ENCODE measurements around the gene DND1.

GRCh38 chr5:140690376-140690932 lies 17.1 kb upstream of the DND1 start:
- TF ChIP-seq, protein P1, sequence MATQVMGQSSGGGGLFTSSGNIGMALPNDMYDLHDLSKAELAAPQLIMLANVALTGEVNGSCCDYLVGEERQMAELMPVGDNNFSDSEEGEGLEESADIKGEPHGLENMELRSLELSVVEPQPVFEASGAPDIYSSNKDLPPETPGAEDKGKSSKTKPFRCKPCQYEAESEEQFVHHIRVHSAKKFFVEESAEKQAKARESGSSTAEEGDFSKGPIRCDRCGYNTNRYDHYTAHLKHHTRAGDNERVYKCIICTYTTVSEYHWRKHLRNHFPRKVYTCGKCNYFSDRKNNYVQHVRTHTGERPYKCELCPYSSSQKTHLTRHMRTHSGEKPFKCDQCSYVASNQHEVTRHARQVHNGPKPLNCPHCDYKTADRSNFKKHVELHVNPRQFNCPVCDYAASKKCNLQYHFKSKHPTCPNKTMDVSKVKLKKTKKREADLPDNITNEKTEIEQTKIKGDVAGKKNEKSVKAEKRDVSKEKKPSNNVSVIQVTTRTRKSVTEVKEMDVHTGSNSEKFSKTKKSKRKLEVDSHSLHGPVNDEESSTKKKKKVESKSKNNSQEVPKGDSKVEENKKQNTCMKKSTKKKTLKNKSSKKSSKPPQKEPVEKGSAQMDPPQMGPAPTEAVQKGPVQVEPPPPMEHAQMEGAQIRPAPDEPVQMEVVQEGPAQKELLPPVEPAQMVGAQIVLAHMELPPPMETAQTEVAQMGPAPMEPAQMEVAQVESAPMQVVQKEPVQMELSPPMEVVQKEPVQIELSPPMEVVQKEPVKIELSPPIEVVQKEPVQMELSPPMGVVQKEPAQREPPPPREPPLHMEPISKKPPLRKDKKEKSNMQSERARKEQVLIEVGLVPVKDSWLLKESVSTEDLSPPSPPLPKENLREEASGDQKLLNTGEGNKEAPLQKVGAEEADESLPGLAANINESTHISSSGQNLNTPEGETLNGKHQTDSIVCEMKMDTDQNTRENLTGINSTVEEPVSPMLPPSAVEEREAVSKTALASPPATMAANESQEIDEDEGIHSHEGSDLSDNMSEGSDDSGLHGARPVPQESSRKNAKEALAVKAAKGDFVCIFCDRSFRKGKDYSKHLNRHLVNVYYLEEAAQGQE (IDR thresholded peaks at IDR 0.05; ENCODE audit: unreplicated experiment): no peak
- no peak for TF ChIP-seq CTCF (conservative IDR thresholded peaks at IDR 0.05; ENCODE audit: low read depth in 2 of 2)
- no peak for TF ChIP-seq EZH2 (IDR thresholded peaks at IDR 0.05; ENCODE audit: low read depth, unreplicated experiment)
- TF ChIP-seq EZH2phosphoT487 (IDR thresholded peaks at IDR 0.05; ENCODE audit: unreplicated experiment): no peak
- no peak for TF ChIP-seq POLR2AphosphoS5 (IDR thresholded peaks at IDR 0.05; ENCODE audit: low read depth)
- TF ChIP-seq CREB1 (CRISPR knock-in tag; IDR thresholded peaks at IDR 0.05; ENCODE audit: low read depth): no peak
- no peak for TF ChIP-seq JUNB (IDR thresholded peaks at IDR 0.05; ENCODE audit: unreplicated experiment)
- TF ChIP-seq, protein P2, sequence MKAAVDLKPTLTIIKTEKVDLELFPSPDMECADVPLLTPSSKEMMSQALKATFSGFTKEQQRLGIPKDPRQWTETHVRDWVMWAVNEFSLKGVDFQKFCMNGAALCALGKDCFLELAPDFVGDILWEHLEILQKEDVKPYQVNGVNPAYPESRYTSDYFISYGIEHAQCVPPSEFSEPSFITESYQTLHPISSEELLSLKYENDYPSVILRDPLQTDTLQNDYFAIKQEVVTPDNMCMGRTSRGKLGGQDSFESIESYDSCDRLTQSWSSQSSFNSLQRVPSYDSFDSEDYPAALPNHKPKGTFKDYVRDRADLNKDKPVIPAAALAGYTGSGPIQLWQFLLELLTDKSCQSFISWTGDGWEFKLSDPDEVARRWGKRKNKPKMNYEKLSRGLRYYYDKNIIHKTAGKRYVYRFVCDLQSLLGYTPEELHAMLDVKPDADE (IDR thresholded peaks at IDR 0.05): no peak
- TF ChIP-seq ZNF462 (CRISPR knock-in tag; IDR thresholded peaks at IDR 0.05): no peak
- no peak for TF ChIP-seq STAT1 (IDR thresholded peaks at IDR 0.05; ENCODE audit: unreplicated experiment)
- no peak for TF ChIP-seq NANOG (IDR thresholded peaks at IDR 0.05; ENCODE audit: borderline replicate concordance)

Measured in GM23338 (cell line).